Astrocyte (in vitro differentiated cells and primary cell): Measurements from ENCODE around the gene NBR1.
"Not testable (repeated sequence)": the region's sequence is repeated elsewhere in the genome, so short reads cannot be mapped to it uniquely, and the experiment has no call there.

Experiments used
- EZH2 ChIP-seq: IDR thresholded peaks from 2 replicates; pipeline ENCODE4 v1.6.1; 2012; ENCODE audit warnings: mild to moderate bottlenecking, low read length, inconsistent platforms; ENCODE audit not compliant: insufficient read depth
- TF ChIP-seq, protein P1 (sequence below): IDR thresholded peaks from 2 replicates; pipeline ENCODE4 v1.5.1; 2011; ENCODE audit warnings: low read depth, mild to moderate bottlenecking, inconsistent platforms, low read length, moderate library complexity; ENCODE audit not compliant: insufficient read depth

DNA sequence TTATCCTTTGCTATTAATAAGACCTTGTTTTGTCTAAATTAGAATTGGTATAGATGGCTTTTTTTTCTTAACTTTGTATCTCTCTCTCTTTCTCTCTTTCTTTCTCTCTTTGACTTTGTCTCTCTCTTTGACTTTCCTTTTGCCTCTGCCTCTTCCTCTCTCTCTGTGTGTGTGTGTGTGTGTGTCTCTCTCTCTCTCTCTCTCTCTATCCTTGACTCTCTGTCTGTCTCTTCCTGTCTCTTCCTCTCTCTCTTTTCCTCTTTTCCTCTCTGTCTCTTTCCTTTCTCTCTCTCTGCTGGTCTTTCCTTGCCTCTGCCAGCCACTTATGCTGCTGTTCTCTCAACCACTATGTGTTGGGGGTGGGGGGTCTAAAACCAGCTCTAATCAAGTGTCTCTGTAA lies 5.0 kb upstream of the NBR1 start:
- TF ChIP-seq, protein P1, sequence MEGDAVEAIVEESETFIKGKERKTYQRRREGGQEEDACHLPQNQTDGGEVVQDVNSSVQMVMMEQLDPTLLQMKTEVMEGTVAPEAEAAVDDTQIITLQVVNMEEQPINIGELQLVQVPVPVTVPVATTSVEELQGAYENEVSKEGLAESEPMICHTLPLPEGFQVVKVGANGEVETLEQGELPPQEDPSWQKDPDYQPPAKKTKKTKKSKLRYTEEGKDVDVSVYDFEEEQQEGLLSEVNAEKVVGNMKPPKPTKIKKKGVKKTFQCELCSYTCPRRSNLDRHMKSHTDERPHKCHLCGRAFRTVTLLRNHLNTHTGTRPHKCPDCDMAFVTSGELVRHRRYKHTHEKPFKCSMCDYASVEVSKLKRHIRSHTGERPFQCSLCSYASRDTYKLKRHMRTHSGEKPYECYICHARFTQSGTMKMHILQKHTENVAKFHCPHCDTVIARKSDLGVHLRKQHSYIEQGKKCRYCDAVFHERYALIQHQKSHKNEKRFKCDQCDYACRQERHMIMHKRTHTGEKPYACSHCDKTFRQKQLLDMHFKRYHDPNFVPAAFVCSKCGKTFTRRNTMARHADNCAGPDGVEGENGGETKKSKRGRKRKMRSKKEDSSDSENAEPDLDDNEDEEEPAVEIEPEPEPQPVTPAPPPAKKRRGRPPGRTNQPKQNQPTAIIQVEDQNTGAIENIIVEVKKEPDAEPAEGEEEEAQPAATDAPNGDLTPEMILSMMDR: not testable (repeated sequence)
- TF ChIP-seq EZH2: not testable (repeated sequence)
